Smooth muscle cell (in vitro differentiated cells): ENCODE measurements around the gene VEGFC. TPM values are rescaled to one million over a fixed set of nuclear protein-coding genes. Genes with fewer than 3 reads are reported as not detected.

Experiments
- DNase-seq: peaks from one replicate; lab custom pipeline; 2025; ENCODE audit not compliant: unreplicated experiment; lab: John Stamatoyannopoulos, UW
- H2AFZ ChIP-seq: fragments of 200-600 bp; sonication (generic); 2 replicates; pipeline ENCODE4 v1.6.0; 2016; ENCODE audit warnings: antibody characterized with exemption, low read depth, mild to moderate bottlenecking
- H3F3A ChIP-seq: fragments of 200-600 bp; sonication (generic); 2 replicates; pipeline ENCODE4 v1.6.0; 2017; ENCODE audit warnings: antibody characterized with exemption, low read depth
- H3K27ac ChIP-seq: fragments of 200-600 bp; sonication (generic); 2 replicates; pipeline ENCODE4 v1.5.1; 2016; ENCODE audit warnings: low read depth, mild to moderate bottlenecking
- H3K27me3 ChIP-seq: fragments of 200-600 bp; sonication (generic); 2 replicates; pipeline ENCODE4 v1.6.1; 2016; ENCODE audit warnings: low read depth, mild to moderate bottlenecking
- H3K36me3 ChIP-seq: fragments of 200-600 bp; sonication (generic); 2 replicates; pipeline ENCODE4 v1.5.1; 2016; ENCODE audit warnings: low read depth
- H3K4me1 ChIP-seq: fragments of 200-600 bp; sonication (generic); 2 replicates; pipeline ENCODE4 v1.5.1; 2016; ENCODE audit warnings: low read depth
- H3K4me2 ChIP-seq: fragments of 200-600 bp; sonication (generic); 2 replicates; pipeline ENCODE4 v1.6.0; 2016; ENCODE audit warnings: mild to moderate bottlenecking
- H3K4me3 ChIP-seq: fragments of 200-600 bp; sonication (generic); 2 replicates; pipeline ENCODE4 v1.5.1; 2016; ENCODE audit warnings: mild to moderate bottlenecking
- H3K79me2 ChIP-seq: fragments of 200-600 bp; sonication (generic); 2 replicates; pipeline ENCODE4 v1.6.0; 2016; ENCODE audit warnings: low read depth, mild to moderate bottlenecking
- H3K9ac ChIP-seq: fragments of 200-600 bp; sonication (generic); 2 replicates; pipeline ENCODE4 v1.6.0; 2016; ENCODE audit warnings: low read depth
- H3K9me3 ChIP-seq: fragments of 200-600 bp; sonication (generic); replicated peaks from 2 replicates; pipeline ENCODE4 v1.5.1; 2016; ENCODE audit warnings: low read depth
- H4K20me1 ChIP-seq: fragments of 200-600 bp; sonication (generic); 2 replicates; pipeline ENCODE4 v1.6.0; 2016; ENCODE audit warnings: low read depth
- WGBS: methylation state at CpG from one replicate; pipeline ENCODE4 v1.1.7; 2016; ENCODE audit warnings: low lambda C conversion rate; 5-methylcytosine and 5-hydroxymethylcytosine counted together
- polyA plus RNA-seq: library from polyadenylated mRNA; unstranded; fragments of >200 nt; fragmentation: Nextera tagmentation; extraction: Ambion mirVana; gene quantifications from 2 replicates; pipeline ENCODE4 v1.2.1, GENCODE V29; 2016
- total RNA-seq: library from RNA; depleted of rRNA; stranded (reverse); fragments of >200 nt; gene quantifications from 2 replicates; pipeline ENCODE4 v1.2.3, GENCODE V29; 2014
- TF ChIP-seq, protein P1 (sequence below): fragments of 200-600 bp; sonication (generic); IDR thresholded peaks from 2 replicates; pipeline ENCODE4 v1.5.1; 2017; ENCODE audit warnings: borderline replicate concordance, mild to moderate bottlenecking, antibody characterized with exemption; ENCODE audit not compliant: insufficient read depth, poor library complexity, severe bottlenecking

The VEGFC gene
- total and polyA plus RNA-seq, 2 experiments from 2014 or later: 26.6 to 30.0 TPM

GRCh38 chr4:176791591-176792325, 964 bp downstream of the VEGFC start:
- peak overlapping the region; percentile 61 for H3K27ac ChIP-seq
- no peaks in the 10 kb centered on the region for H3K36me3 ChIP-seq
- peak overlapping the region; percentile 93 for H2AFZ ChIP-seq
- peak overlapping the region; percentile 90 for H3K4me2 ChIP-seq
- no peaks in the 10 kb centered on the region for H3K9me3 ChIP-seq
- peak; percentile 40 for DNase-seq
- TF ChIP-seq, protein P1, sequence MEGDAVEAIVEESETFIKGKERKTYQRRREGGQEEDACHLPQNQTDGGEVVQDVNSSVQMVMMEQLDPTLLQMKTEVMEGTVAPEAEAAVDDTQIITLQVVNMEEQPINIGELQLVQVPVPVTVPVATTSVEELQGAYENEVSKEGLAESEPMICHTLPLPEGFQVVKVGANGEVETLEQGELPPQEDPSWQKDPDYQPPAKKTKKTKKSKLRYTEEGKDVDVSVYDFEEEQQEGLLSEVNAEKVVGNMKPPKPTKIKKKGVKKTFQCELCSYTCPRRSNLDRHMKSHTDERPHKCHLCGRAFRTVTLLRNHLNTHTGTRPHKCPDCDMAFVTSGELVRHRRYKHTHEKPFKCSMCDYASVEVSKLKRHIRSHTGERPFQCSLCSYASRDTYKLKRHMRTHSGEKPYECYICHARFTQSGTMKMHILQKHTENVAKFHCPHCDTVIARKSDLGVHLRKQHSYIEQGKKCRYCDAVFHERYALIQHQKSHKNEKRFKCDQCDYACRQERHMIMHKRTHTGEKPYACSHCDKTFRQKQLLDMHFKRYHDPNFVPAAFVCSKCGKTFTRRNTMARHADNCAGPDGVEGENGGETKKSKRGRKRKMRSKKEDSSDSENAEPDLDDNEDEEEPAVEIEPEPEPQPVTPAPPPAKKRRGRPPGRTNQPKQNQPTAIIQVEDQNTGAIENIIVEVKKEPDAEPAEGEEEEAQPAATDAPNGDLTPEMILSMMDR: no peak
- WGBS: 5% methylated on average over 43 of the region's 45 CpGs
- H4K20me1 ChIP-seq: no peaks in the 10 kb centered on the region
- H3K79me2 ChIP-seq: peaks cover 46% of the 10 kb centered on the region
- peaks cover 12% of the 10 kb centered on the region for H3K4me1 ChIP-seq
- H3K27me3 ChIP-seq: no peaks in the 10 kb centered on the region
- H3F3A ChIP-seq: peaks cover 7% of the 10 kb centered on the region
- H3K9ac ChIP-seq: peak overlapping the region; percentile 74
- H3K4me3 ChIP-seq: peak overlapping the region; percentile 88

GRCh38 chr4:176790398-176790797, 2.3 kb downstream of the VEGFC start:
- no peaks in the 10 kb centered on the region for H3K27me3 ChIP-seq
- H3F3A ChIP-seq: peaks cover 7% of the 10 kb centered on the region
- 68% methylated on average over 4 of the region's 4 CpGs for WGBS
- no peak for DNase-seq
- peaks cover 2% of the 10 kb centered on the region for H4K20me1 ChIP-seq
- H3K27ac ChIP-seq: peak overlapping the region; percentile 1
- H3K9ac ChIP-seq: peak overlapping the region; percentile 4
- TF ChIP-seq, protein P1: no peak
- no peak overlapping the region for H2AFZ ChIP-seq
- no peaks in the 10 kb centered on the region for H3K36me3 ChIP-seq
- peak overlapping the region; percentile 90 for H3K4me2 ChIP-seq
- H3K9me3 ChIP-seq: no peaks in the 10 kb centered on the region
- peak overlapping the region; percentile 88 for H3K4me3 ChIP-seq
- peaks cover 59% of the 10 kb centered on the region for H3K79me2 ChIP-seq
- H3K4me1 ChIP-seq: peaks cover 12% of the 10 kb centered on the region

- no peak overlapping the region for H3K9ac ChIP-seq
- 19% methylated on average over 1 of the region's 1 CpG for WGBS
- H3F3A ChIP-seq: peaks cover 7% of the 10 kb centered on the region
- peaks cover 12% of the 10 kb centered on the region for H3K4me1 ChIP-seq
- H3K9me3 ChIP-seq: no peaks in the 10 kb centered on the region
- peak overlapping the region; percentile 90 for H3K4me2 ChIP-seq
- peaks cover 7% of the 10 kb centered on the region for H4K20me1 ChIP-seq
- H3K79me2 ChIP-seq: peaks cover 64% of the 10 kb centered on the region
- peak overlapping the region; percentile 88 for H3K4me3 ChIP-seq
- H2AFZ ChIP-seq: no peak overlapping the region
- DNase-seq: no peak
- TF ChIP-seq, protein P1: peak; percentile 69
- no peaks in the 10 kb centered on the region for H3K27me3 ChIP-seq
- H3K36me3 ChIP-seq: no peaks in the 10 kb centered on the region
- peak overlapping the region; percentile 1 for H3K27ac ChIP-seq
These were observed 2.8 kb downstream of the VEGFC start for GRCh38 chr4:176789955-176790354.

DNA sequence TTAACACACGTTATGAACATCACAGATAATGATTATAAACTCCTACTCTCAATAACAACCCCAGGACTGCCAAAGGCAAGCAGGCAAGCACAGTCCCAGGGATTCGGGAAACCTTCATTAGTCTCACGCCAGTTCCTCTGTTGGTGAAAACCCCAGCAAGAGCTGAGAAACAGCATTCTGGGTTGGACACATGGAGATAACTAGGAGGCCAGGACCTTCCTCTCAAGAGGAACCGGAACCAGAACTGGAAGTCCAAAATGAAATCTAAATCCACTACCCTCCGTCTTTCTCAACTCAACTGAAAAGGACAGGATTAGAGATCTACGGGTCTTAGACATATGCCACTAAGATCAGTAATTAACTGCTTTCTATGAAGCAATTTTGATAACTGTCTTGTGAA, 3.8 kb downstream of the VEGFC start:
- peak overlapping the region; percentile 1 for H3K27ac ChIP-seq
- no peak overlapping the region for H2AFZ ChIP-seq
- WGBS: 77% methylated on average over 6 of the region's 6 CpGs
- H3K4me2 ChIP-seq: peak overlapping the region; percentile 90
- H3K79me2 ChIP-seq: peaks cover 71% of the 10 kb centered on the region
- H3K36me3 ChIP-seq: no peaks in the 10 kb centered on the region
- peaks cover 7% of the 10 kb centered on the region for H3F3A ChIP-seq
- H3K27me3 ChIP-seq: no peaks in the 10 kb centered on the region
- no peak overlapping the region for H3K9ac ChIP-seq
- TF ChIP-seq, protein P1: no peak
- peaks cover 12% of the 10 kb centered on the region for H3K4me1 ChIP-seq
- peaks cover 10% of the 10 kb centered on the region for H4K20me1 ChIP-seq
- H3K9me3 ChIP-seq: no peaks in the 10 kb centered on the region
- H3K4me3 ChIP-seq: peak overlapping the region; percentile 88
- no peak for DNase-seq
